ENCODE results near the gene SLC27A5. TPM values are rescaled to one million over a fixed set of nuclear protein-coding genes. Genes with fewer than 3 reads are reported as not detected.
"Not testable (repeated sequence)": the region's sequence is repeated elsewhere in the genome, so short reads cannot be mapped to it uniquely, and the experiment has no call there.

Gene SLC27A5
- polyA plus RNA-seq, 1 of the 3 experiments (the other 2 are of a cell fraction), result 57.3 TPM

GRCh38 chr19:58543826-58544590 is 32.2 kb upstream of the SLC27A5 start, which contains the start of gene TRIM28 (continued):
- TF ChIP-seq CTCF (IDR thresholded peaks at IDR 0.05) (no peak), FOXM1 (IDR thresholded peaks at IDR 0.05; ENCODE audit: low read depth) (no peak), RAD21 (IDR thresholded peaks at IDR 0.05; ENCODE audit: low read length) (0 out of 2 replicates have a peak, but pooled peaks have one; percentile 6), RXRA (IDR thresholded peaks at IDR 0.05; ENCODE audit: borderline replicate concordance, low read depth) (no peak), FOXJ3 (CRISPR knock-in tag; IDR thresholded peaks at IDR 0.05) (no peak), RFX5 (IDR thresholded peaks at IDR 0.05; ENCODE audit: low read length) (no peak), SIN3A (IDR thresholded peaks at IDR 0.05; ENCODE audit: borderline replicate concordance, low read depth, low read length) (no peak), RCOR1 (IDR thresholded peaks at IDR 0.05; ENCODE audit: low read length) (no peak), YY1 (IDR thresholded peaks at IDR 0.05; ENCODE audit: low read depth) (0 out of 2 replicates have a peak, but pooled peaks have one; percentile 46), POLR2AphosphoS5 (IDR thresholded peaks at IDR 0.05; ENCODE audit: low read depth, low read length) (peak; percentile 97), TAF1 (IDR thresholded peaks at IDR 0.05; ENCODE audit: borderline replicate concordance, low read depth, low read length) (peak; percentile 88), EP300 (IDR thresholded peaks at IDR 0.05; ENCODE audit: borderline replicate concordance in 1 of 2, low read depth in 1 of 2, low read length in 1 of 2) (no peak), CHD2 (IDR thresholded peaks at IDR 0.05; ENCODE audit: low read length, partially characterized antibody) (peak; percentile 25), ELF1 (IDR thresholded peaks at IDR 0.05) (peak; percentile 51; the same call in 1 of the 2 replicates), TCF12 (IDR thresholded peaks at IDR 0.05) (peak; percentile 13; the same call in 1 of the 2 replicates), MXI1 (IDR thresholded peaks at IDR 0.05; ENCODE audit: low read depth, low read length) (0 out of 2 replicates have a peak, but pooled peaks have one; percentile 29), USF1 (IDR thresholded peaks at IDR 0.05; ENCODE audit: borderline replicate concordance, low read depth) (no peak), IRF3 (IDR thresholded peaks at IDR 0.05; ENCODE audit: low read depth, low read length) (no peak), NFIC (IDR thresholded peaks at IDR 0.05; ENCODE audit: borderline replicate concordance) (no peak), MAX (IDR thresholded peaks at IDR 0.05; ENCODE audit: low read depth) (peak; percentile 58), USF2 (IDR thresholded peaks at IDR 0.05; ENCODE audit: borderline replicate concordance, low read depth, low read length) (no peak), GABPA (IDR thresholded peaks at IDR 0.05; ENCODE audit: low read depth) (0 out of 2 replicates have a peak, but pooled peaks have one; percentile 27)

- POLR2A ChIA-PET, result interaction anchor here (1.2 to 4.0 kb wide), 6 partner anchors 11 to 180 kb away, joined by 3 to 45 read pairs (median 15); partner anchors contain the start of genes CHMP2A, UBE2M, ZBTB45 and ZNF497
- Histone ChIP-seq H2AFZ (ENCODE audit: low read depth) (peak overlapping the region; percentile 71; the same call in 1 of the 2 replicates), H4K20me1 (ENCODE audit: insufficient read depth) (peaks cover 32% of the 10 kb centered on the region), H3K4me2 (peak overlapping the region; percentile 75; the same call in 1 of the 2 replicates), H3K27ac (ENCODE audit: low read depth in 2 of 2, low read length in 1 of 2) (peak overlapping the region in 1 of 2 experiments; percentile 91; a peak in 1 of 4 replicates), H3K79me2 (ENCODE audit: insufficient read depth) (peaks cover 33% of the 10 kb centered on the region), H3K9ac (peak overlapping the region; percentile 74; the same call in 1 of the 2 replicates), H3K4me3 (ENCODE audit: low read depth in 2 of 2, low read length in 1 of 2) (peak overlapping the region in 1 of 2 experiments; percentile 97; a peak in 2 of 4 replicates), H3K4me1 (ENCODE audit: control insufficient read depth in 1 of 2, insufficient read depth in 2 of 2, low read depth in 1 of 2, low read length in 1 of 2) (peaks cover 11 to 20% of the 10 kb centered on the region in 2 experiments; a peak in 3 of 4 replicates), H3K36me3 (replicated peaks in 1 of 2; ENCODE audit: control insufficient read depth in 1 of 2, insufficient read depth in 2 of 2, low read length in 1 of 2) (peaks cover 15 to 23% of the 10 kb centered on the region in 2 experiments)
- 53% methylated on average over 18 of the region's 18 CpGs for WGBS (ENCODE audit: low lambda C conversion rate)
- H3K27me3 ChIP-seq (ENCODE audit: insufficient read depth); H3F3A ChIP-seq (replicated peaks; ENCODE audit: insufficient read depth); H3K9me3 ChIP-seq; H3K9me2 ChIP-seq; DNase-seq: not testable (repeated sequence)
- CTCF ChIA-PET, result interaction anchor here (2.0 kb wide), 1 partner anchor 23 kb away, joined by 29 read pairs; the partner anchor contains the start of gene ZBTB45
These were observed 31.0 kb upstream of the SLC27A5 start for GRCh38 chr19:58542641-58543372.

Data from SK-N-SH (cell line).